Hepatocyte (in vitro differentiated cells): ENCODE results near the gene MTNR1B. TPM values are rescaled to one million over a fixed set of nuclear protein-coding genes. Genes with fewer than 3 reads are reported as not detected.
A peak's percentile ranks its signal among the peaks of the same experiment; 100 is the strongest.

Experiments
- DNase-seq: peaks from one replicate; pipeline ENCODE4 v3.0.0-alpha.2; 2016; ENCODE audit warnings: low spot score
- H2AFZ ChIP-seq: fragments of 200-600 bp; sonication (generic); 2 replicates; pipeline ENCODE4 v1.6.0; 2016; ENCODE audit warnings: antibody characterized with exemption, mild to moderate bottlenecking
- H3K27ac ChIP-seq: fragments of 200-600 bp; sonication (generic); 2 replicates; pipeline ENCODE4 v1.5.1; 2016; ENCODE audit warnings: mild to moderate bottlenecking
- H3K27me3 ChIP-seq: fragments of 200-600 bp; sonication (generic); 2 replicates; pipeline ENCODE4 v1.6.1; 2016
- H3K36me3 ChIP-seq: fragments of 200-600 bp; sonication (generic); replicated peaks from 2 replicates; pipeline ENCODE4 v1.5.1; 2016; ENCODE audit warnings: low read depth; ENCODE audit not compliant: insufficient read depth
- H3K4me1 ChIP-seq: fragments of 200-600 bp; sonication (generic); 2 replicates; pipeline ENCODE4 v1.5.1; 2016; ENCODE audit warnings: mild to moderate bottlenecking, moderate library complexity; ENCODE audit not compliant: insufficient read depth
- H3K4me2 ChIP-seq: fragments of 200-600 bp; sonication (generic); 2 replicates; pipeline ENCODE4 v1.6.0; 2016
- H3K4me3 ChIP-seq: fragments of 200-600 bp; sonication (generic); 2 replicates; pipeline ENCODE4 v1.5.1; 2016; ENCODE audit warnings: mild to moderate bottlenecking
- H3K79me2 ChIP-seq: fragments of 200-600 bp; sonication (generic); 2 replicates; pipeline ENCODE4 v1.6.0; 2017; ENCODE audit warnings: mild to moderate bottlenecking
- H3K9me2 ChIP-seq: fragments of 200-600 bp; sonication (generic); replicated peaks from 2 replicates; pipeline ENCODE4 v1.6.0; 2017; ENCODE audit warnings: mild to moderate bottlenecking; ENCODE audit not compliant: insufficient read depth
- H3K9me3 ChIP-seq: fragments of 200-600 bp; sonication (generic); 2 replicates; pipeline ENCODE4 v1.5.1; 2016; ENCODE audit warnings: low read depth, mild to moderate bottlenecking
- H4K20me1 ChIP-seq: fragments of 200-600 bp; sonication (generic); 2 replicates; pipeline ENCODE4 v1.6.0; 2016; ENCODE audit warnings: mild to moderate bottlenecking; ENCODE audit not compliant: insufficient read depth, poor library complexity, severe bottlenecking
- CTCF ChIP-seq: fragments of 200-600 bp; sonication (generic); IDR thresholded peaks from 2 replicates; pipeline ENCODE4 v1.5.1; 2016; ENCODE audit warnings: antibody characterized with exemption, mild to moderate bottlenecking; ENCODE audit not compliant: poor library complexity
- EZH2 ChIP-seq: fragments of 200-600 bp; sonication (generic); IDR thresholded peaks from 2 replicates; pipeline ENCODE4 v1.6.1; 2016; ENCODE audit warnings: antibody characterized with exemption, mild to moderate bottlenecking, borderline replicate concordance
- EZH2phosphoT487 ChIP-seq: fragments of 200-600 bp; sonication (generic); IDR thresholded peaks from one replicate; pipeline ENCODE4 v1.6.1; 2018; ENCODE audit warnings: antibody characterized with exemption, mild to moderate bottlenecking, low read depth, moderate library complexity; ENCODE audit not compliant: unreplicated experiment, severe bottlenecking
- WGBS: methylation state at CpG from one replicate; pipeline ENCODE4 v1.1.6; 2016; ENCODE audit warnings: low lambda C conversion rate; ENCODE audit errors: missing lambda C conversion rate; 5-methylcytosine and 5-hydroxymethylcytosine counted together
- polyA plus RNA-seq: library from polyadenylated mRNA; unstranded; fragments of >200 nt; fragmentation: Nextera tagmentation; extraction: Ambion mirVana; gene quantifications from 2 replicates; pipeline ENCODE4 v1.2.1, GENCODE V29; 2016
- total RNA-seq: library from RNA; depleted of rRNA; stranded (reverse); fragments of >200 nt; gene quantifications from 2 replicates; pipeline ENCODE4 v1.2.3, GENCODE V29; 2014

Gene MTNR1B
- total and polyA plus RNA-seq, 2 experiments from 2014 or later: 0.30 to 0.40 TPM

GRCh38 chr11:92941676-92942571 lies 27.5 kb upstream of the MTNR1B start:
- H3K9me3 ChIP-seq: no peaks in the 10 kb centered on the region
- WGBS: 36% methylated on average over 12 of the region's 12 CpGs
- no peak overlapping the region for H3K4me3 ChIP-seq
- no peaks in the 10 kb centered on the region for H3K36me3 ChIP-seq
- H3K79me2 ChIP-seq: no peaks in the 10 kb centered on the region
- no peaks in the 10 kb centered on the region for H4K20me1 ChIP-seq
- H3K4me1 ChIP-seq: no peaks in the 10 kb centered on the region
- peak; percentile 50 for DNase-seq
- H3K9me2 ChIP-seq: no peaks in the 10 kb centered on the region
- TF ChIP-seq EZH2phosphoT487: no peak
- peak; percentile 80 for TF ChIP-seq CTCF
- no peak overlapping the region for H2AFZ ChIP-seq
- no peak overlapping the region for H3K4me2 ChIP-seq
- H3K27ac ChIP-seq: no peak overlapping the region
- H3K27me3 ChIP-seq: no peaks in the 10 kb centered on the region

- H3K4me3 ChIP-seq: no peak overlapping the region
- H3K9me3 ChIP-seq: peaks cover 2% of the 10 kb centered on the region
- H3K27ac ChIP-seq: no peak overlapping the region
- no peaks in the 10 kb centered on the region for H3K36me3 ChIP-seq
- no peak for DNase-seq
- H3K4me1 ChIP-seq: no peaks in the 10 kb centered on the region
- WGBS: 86% methylated on average over 3 of the region's 3 CpGs
- no peak for TF ChIP-seq EZH2
- no peak for TF ChIP-seq CTCF
- TF ChIP-seq EZH2phosphoT487: no peak
- no peaks in the 10 kb centered on the region for H3K27me3 ChIP-seq
- H4K20me1 ChIP-seq: no peaks in the 10 kb centered on the region
- H3K79me2 ChIP-seq: no peaks in the 10 kb centered on the region
- no peaks in the 10 kb centered on the region for H3K9me2 ChIP-seq
- no peak overlapping the region for H3K4me2 ChIP-seq
- H2AFZ ChIP-seq: no peak overlapping the region
These were observed 22.7 kb upstream of the MTNR1B start for GRCh38 chr11:92946707-92947106.

GRCh38 chr11:92948116-92948515 lies 21.3 kb upstream of the MTNR1B start:
- H2AFZ ChIP-seq: peak overlapping the region; percentile 46
- H3K9me3 ChIP-seq: peaks cover 2% of the 10 kb centered on the region
- peak overlapping the region; percentile 64 for H3K4me2 ChIP-seq
- H4K20me1 ChIP-seq: no peaks in the 10 kb centered on the region
- H3K9me2 ChIP-seq: no peaks in the 10 kb centered on the region
- no peaks in the 10 kb centered on the region for H3K4me1 ChIP-seq
- TF ChIP-seq EZH2phosphoT487 (no peak), CTCF (no peak), EZH2 (no peak)
- 64% methylated on average over 5 of the region's 5 CpGs for WGBS
- DNase-seq: peak; percentile 57
- H3K79me2 ChIP-seq: no peaks in the 10 kb centered on the region
- no peaks in the 10 kb centered on the region for H3K27me3 ChIP-seq
- peak overlapping the region; percentile 52 for H3K27ac ChIP-seq
- no peak overlapping the region for H3K4me3 ChIP-seq
- H3K36me3 ChIP-seq: no peaks in the 10 kb centered on the region
